ENCODE results near the gene ALKBH8. TPM values are rescaled to one million over a fixed set of nuclear protein-coding genes. Genes with fewer than 3 reads are reported as not detected.

ALKBH8 gene
- total RNA-seq, 1 donor from 2014 or later = 11.0 TPM

- H3K36me3 Mint-ChIP-seq (ENCODE audit: low read depth) = no peaks in the 10 kb centered on the region
- H3K4me1 Mint-ChIP-seq = peaks cover 11% of the 10 kb centered on the region
- no peaks in the 10 kb centered on the region for H3K9me3 Mint-ChIP-seq
- peak overlapping the region; percentile 86 for H3K4me3 Mint-ChIP-seq
- H3K27me3 Mint-ChIP-seq (ENCODE audit: low read depth) = peaks cover 99% of the 10 kb centered on the region
- TF ChIP-seq CTCF (conservative IDR thresholded peaks at IDR 0.05) = no peak
- H3K27ac Mint-ChIP-seq (ENCODE audit: unreplicated experiment) = no peak overlapping the region
- DNase-seq (ENCODE audit: low read depth, low spot score) = no peak
These were observed 27.3 kb upstream of the ALKBH8 start for GRCh38 chr11:107592813-107593212.

GRCh38 chr11:107592231-107592590 lies 26.7 kb upstream of the ALKBH8 start:
- TF ChIP-seq CTCF (conservative IDR thresholded peaks at IDR 0.05) = no peak
- H3K9me3 Mint-ChIP-seq = no peaks in the 10 kb centered on the region
- peaks cover 11% of the 10 kb centered on the region for H3K4me1 Mint-ChIP-seq
- peak overlapping the region; percentile 86 for H3K4me3 Mint-ChIP-seq
- H3K27me3 Mint-ChIP-seq (ENCODE audit: low read depth) = peaks cover 99% of the 10 kb centered on the region
- no peak for DNase-seq (ENCODE audit: low read depth, low spot score)
- no peaks in the 10 kb centered on the region for H3K36me3 Mint-ChIP-seq (ENCODE audit: low read depth)
- no peak overlapping the region for H3K27ac Mint-ChIP-seq (ENCODE audit: unreplicated experiment)

- no peaks in the 10 kb centered on the region for H3K36me3 Mint-ChIP-seq (ENCODE audit: low read depth)
- peaks cover 99% of the 10 kb centered on the region for H3K27me3 Mint-ChIP-seq (ENCODE audit: low read depth)
- peak; percentile 27 for DNase-seq (ENCODE audit: low read depth, low spot score)
- H3K27ac Mint-ChIP-seq (ENCODE audit: unreplicated experiment) = no peak overlapping the region
- H3K9me3 Mint-ChIP-seq = no peaks in the 10 kb centered on the region
- TF ChIP-seq CTCF (conservative IDR thresholded peaks at IDR 0.05) = no peak
- H3K4me3 Mint-ChIP-seq = peak overlapping the region; percentile 86
- peaks cover 11% of the 10 kb centered on the region for H3K4me1 Mint-ChIP-seq
These were observed 26.1 kb upstream of the ALKBH8 start for GRCh38 chr11:107591378-107592230.

- peaks cover 99% of the 10 kb centered on the region for H3K27me3 Mint-ChIP-seq (ENCODE audit: low read depth)
- TF ChIP-seq CTCF (conservative IDR thresholded peaks at IDR 0.05) = no peak
- peak within 1 kb of the TSS; percentile 86 for H3K4me3 Mint-ChIP-seq
- H3K36me3 Mint-ChIP-seq (ENCODE audit: low read depth) = no peaks in the 10 kb centered on the region
- H3K4me1 Mint-ChIP-seq = peaks cover 11% of the 10 kb centered on the region
- no peaks in the 10 kb centered on the region for H3K9me3 Mint-ChIP-seq
- no peak within 1 kb of the TSS for H3K27ac Mint-ChIP-seq (ENCODE audit: unreplicated experiment)
- peak; percentile 56 for DNase-seq (ENCODE audit: low read depth, low spot score)
These were observed 25.2 kb upstream of the ALKBH8 start, which contains the start of gene ELMOD1 for GRCh38 chr11:107590460-107591377. TSS of gene ELMOD1 (plus strand) at chr11:107591147. CDS start at chr11:107618190, 27,043 bp downstream.

GRCh38 chr11:107587306-107587979 lies 21.9 kb upstream of the ALKBH8 start:
- Mint-ChIP-seq H3K27me3 (ENCODE audit: low read depth) (peaks cover 87% of the 10 kb centered on the region), H3K9me3 (no peaks in the 10 kb centered on the region), H3K36me3 (ENCODE audit: low read depth) (no peaks in the 10 kb centered on the region), H3K4me3 (no peak overlapping the region), H3K4me1 (peaks cover 11% of the 10 kb centered on the region), H3K27ac (ENCODE audit: unreplicated experiment) (no peak overlapping the region)
- no peak for TF ChIP-seq CTCF (conservative IDR thresholded peaks at IDR 0.05)
- no peak for DNase-seq (ENCODE audit: low read depth, low spot score)

Data from neural crest cell (in vitro differentiated cells).